Right lobe of liver (tissue), 4 donors: ENCODE measurements around the gene PADI6.

Experiments
- CTCF ChIP-seq, 4 donors: fragments of 200-600 bp in 3 of 4; fragments of 450-650 bp in 1 of 4; IDR thresholded peaks; one replicate each; pipeline versions ENCODE4 v1.5.1 to v1.8.0; 2016 to 2022; ENCODE audit warnings: antibody characterized with exemption in 4 of 4, mild to moderate bottlenecking in 2 of 4
- POLR2A ChIP-seq: fragments of 450-650 bp; IDR thresholded peaks from one replicate; pipeline ENCODE4 v1.6.1; 2017; ENCODE audit warnings: antibody characterized with exemption, mild to moderate bottlenecking
- donor health status: DM: no; HTN: no; CAD: no.
- donor health status: DM: no; HTN: no; CAD: no.
- donor health status: DM: no; HTN: yes; CAD: no.

- TF ChIP-seq CTCF (IDR thresholded peaks at IDR 0.05) (no peak), POLR2A (no peak)
These were observed 66.6 kb downstream of the PADI6 start for GRCh38 chr1:17438318-17439249.
